GM21723 (cell line): ENCODE measurements around the gene CXCL17.

ENCODE experiments used
- ATAC-seq: cut with Tn5 transposase; IDR thresholded peaks from one replicate; pipeline ENCODE4 v1.9.1; 2021; ENCODE audit warnings: mild to moderate bottlenecking, moderate library complexity; ENCODE audit not compliant: unreplicated experiment

Gene CXCL17

GRCh38 chr19:42426643-42427042, 16.1 kb downstream of the CXCL17 start:
- no peak for ATAC-seq

GRCh38 chr19:42424712-42425131, 18.0 kb downstream of the CXCL17 start:
- no peak for ATAC-seq

- no peak for ATAC-seq
These were observed 18.4 kb downstream of the CXCL17 start for GRCh38 chr19:42424345-42424707.

- peak; percentile 84 for ATAC-seq
These were observed 19.0 kb downstream of the CXCL17 start for GRCh38 chr19:42423462-42424344.

GRCh38 chr19:42422901-42423461, 19.8 kb downstream of the CXCL17 start:
- peak; percentile 36 for ATAC-seq

GRCh38 chr19:42422092-42422900, 20.4 kb downstream of the CXCL17 start:
- ATAC-seq = peak; percentile 15

- ATAC-seq = no peak
These were observed 21.1 kb downstream of the CXCL17 start for GRCh38 chr19:42421591-42422031.

GRCh38 chr19:42421101-42421500, 21.6 kb downstream of the CXCL17 start:
- no peak for ATAC-seq

GRCh38 chr19:42420055-42420544, 22.6 kb downstream of the CXCL17 start:
- ATAC-seq = no peak

- ATAC-seq = no peak
These were observed 23.4 kb downstream of the CXCL17 start for GRCh38 chr19:42419309-42419708.

GRCh38 chr19:42412661-42413076, 30.1 kb downstream of the CXCL17 start:
- ATAC-seq = no peak

GRCh38 chr19:42412227-42412626, 30.5 kb downstream of the CXCL17 start:
- no peak for ATAC-seq

- no peak for ATAC-seq
These were observed 31.1 kb downstream of the CXCL17 start for GRCh38 chr19:42411581-42412178.

GRCh38 chr19:42410371-42410770, 32.4 kb downstream of the CXCL17 start:
- ATAC-seq = no peak

- no peak for ATAC-seq
These were observed 33.3 kb downstream of the CXCL17 start for GRCh38 chr19:42409477-42409876.

GRCh38 chr19:42407816-42408175, 35.0 kb downstream of the CXCL17 start:
- no peak for ATAC-seq

GRCh38 chr19:42407085-42407815, 35.5 kb downstream of the CXCL17 start:
- no peak for ATAC-seq

GRCh38 chr19:42406111-42406510, 36.6 kb downstream of the CXCL17 start:
- no peak for ATAC-seq

GRCh38 chr19:42403586-42403985, 39.2 kb downstream of the CXCL17 start:
- ATAC-seq = no peak

- no peak for ATAC-seq
These were observed 40.2 kb downstream of the CXCL17 start for GRCh38 chr19:42402376-42403116.
